Measurements from ENCODE around the gene PSEN1. TPM values are rescaled to one million over a fixed set of nuclear protein-coding genes. Genes with fewer than 3 reads are reported as not detected.

PSEN1 gene
- total and polyA plus RNA-seq, 2 donors (not counting 3 experiments of a cell fraction or from before 2014, with no cell fraction given) = 16.5 to 36.8 TPM

DNA sequence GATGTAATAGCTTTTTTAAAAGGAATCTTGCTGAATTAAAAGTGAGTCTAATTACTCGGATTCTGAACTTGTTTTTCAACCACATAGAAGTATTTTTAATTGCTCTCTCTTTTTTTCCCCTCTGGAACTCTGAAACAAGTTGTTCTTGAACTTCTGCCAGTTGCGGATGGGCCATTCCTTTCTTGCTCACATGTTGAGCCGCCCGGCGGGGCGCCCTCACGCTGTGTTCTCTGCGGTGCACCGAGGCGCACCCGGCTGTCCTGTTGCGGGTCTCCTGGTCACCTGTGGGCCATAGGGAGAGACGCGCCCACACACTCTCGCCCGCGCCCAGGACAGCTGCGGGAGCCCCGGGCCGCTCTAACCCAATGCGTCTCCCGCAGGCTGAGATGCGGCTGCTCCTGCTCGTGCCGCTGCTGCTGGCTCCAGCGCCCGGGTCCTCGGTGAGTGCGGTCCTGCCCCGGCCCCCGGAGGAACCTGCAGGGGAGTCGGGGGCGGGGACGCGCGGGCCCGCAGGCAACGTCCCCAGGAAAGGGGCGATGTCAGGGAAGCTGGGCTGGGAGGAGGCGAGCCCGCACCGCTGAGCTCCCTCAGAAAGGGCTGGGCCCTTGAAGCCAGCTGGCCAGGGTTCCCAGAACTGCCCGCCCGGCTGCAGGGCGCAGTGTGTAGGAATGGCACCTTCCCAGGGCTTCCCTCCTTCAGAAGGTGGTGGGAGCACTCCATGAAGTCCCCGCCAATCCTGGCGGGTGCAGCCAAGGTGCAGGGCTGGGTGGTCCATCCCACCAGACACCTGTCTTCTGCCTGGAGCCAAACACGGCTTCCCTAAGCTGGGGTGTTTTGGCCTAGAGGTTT is 103.3 kb downstream of the PSEN1 start:
- FAIRE-seq (peak; percentile 85), DNase-seq (ENCODE audit: low read depth, low spot score) (peak; percentile 61)
- no TSS peak for BruUV-seq (replicated peaks)
- Histone ChIP-seq H3K9me3 (replicated peaks; ENCODE audit: control insufficient read depth, insufficient read depth, low read length) (no peaks in the 10 kb centered on the region), H3K4me1 (ENCODE audit: control insufficient read depth, extremely low read depth, insufficient read depth, low read length) (peaks cover 21% of the 10 kb centered on the region), H3K9me1 (replicated peaks; ENCODE audit: control insufficient read depth, extremely low read depth, insufficient read depth, low read length) (no peaks in the 10 kb centered on the region), H3K4me3 (replicated peaks in 1 of 3; ENCODE audit: insufficient read depth in 1 of 3, low read depth in 1 of 3, low read length in 3 of 3) (peak overlapping the region in 2 of 3 experiments; percentile 0 to 25), H3K9ac (replicated peaks; ENCODE audit: extremely low read depth, insufficient read depth, low read length) (no peak overlapping the region), H2AFZ (ENCODE audit: low read depth, low read length) (peak overlapping the region; percentile 11), H3K79me2 (ENCODE audit: control insufficient read depth, insufficient read depth, low read length) (no peaks in the 10 kb centered on the region), H3K27ac (ENCODE audit: insufficient read depth, low read depth, low read length) (no peak overlapping the region), H3K4me2 (ENCODE audit: insufficient read depth, low read length) (peak overlapping the region; percentile 23), H3K27me3 (ENCODE audit: control insufficient read depth in 2 of 2, insufficient read depth in 2 of 2, low read length in 2 of 2) (peaks cover 5 to 6% of the 10 kb centered on the region in 2 experiments), H3K36me3 (ENCODE audit: control insufficient read depth in 2 of 2, extremely low read depth in 1 of 2, insufficient read depth in 2 of 2, low read length in 2 of 2) (no peaks in the 10 kb centered on the region), H4K20me1 (replicated peaks; ENCODE audit: control insufficient read depth, extremely low read depth, insufficient read depth, low read length) (no peaks in the 10 kb centered on the region)
- TF ChIP-seq EZH2 (IDR thresholded peaks at IDR 0.05; ENCODE audit: borderline replicate concordance, low read depth, low read length, severe bottlenecking) = peak; percentile 57
- TF ChIP-seq, protein P1, sequence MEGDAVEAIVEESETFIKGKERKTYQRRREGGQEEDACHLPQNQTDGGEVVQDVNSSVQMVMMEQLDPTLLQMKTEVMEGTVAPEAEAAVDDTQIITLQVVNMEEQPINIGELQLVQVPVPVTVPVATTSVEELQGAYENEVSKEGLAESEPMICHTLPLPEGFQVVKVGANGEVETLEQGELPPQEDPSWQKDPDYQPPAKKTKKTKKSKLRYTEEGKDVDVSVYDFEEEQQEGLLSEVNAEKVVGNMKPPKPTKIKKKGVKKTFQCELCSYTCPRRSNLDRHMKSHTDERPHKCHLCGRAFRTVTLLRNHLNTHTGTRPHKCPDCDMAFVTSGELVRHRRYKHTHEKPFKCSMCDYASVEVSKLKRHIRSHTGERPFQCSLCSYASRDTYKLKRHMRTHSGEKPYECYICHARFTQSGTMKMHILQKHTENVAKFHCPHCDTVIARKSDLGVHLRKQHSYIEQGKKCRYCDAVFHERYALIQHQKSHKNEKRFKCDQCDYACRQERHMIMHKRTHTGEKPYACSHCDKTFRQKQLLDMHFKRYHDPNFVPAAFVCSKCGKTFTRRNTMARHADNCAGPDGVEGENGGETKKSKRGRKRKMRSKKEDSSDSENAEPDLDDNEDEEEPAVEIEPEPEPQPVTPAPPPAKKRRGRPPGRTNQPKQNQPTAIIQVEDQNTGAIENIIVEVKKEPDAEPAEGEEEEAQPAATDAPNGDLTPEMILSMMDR (IDR thresholded peaks at IDR 0.05; ENCODE audit: extremely low read depth in 1 of 2, insufficient read depth in 1 of 2, low read depth in 1 of 2, low read length in 2 of 2) = peak in 1 of 2 donors; percentile 3
- TF ChIP-seq POLR2A (IDR thresholded peaks at IDR 0.05; ENCODE audit: low read depth, low read length) = no peak
- no peak for TF ChIP-seq FOS (IDR thresholded peaks at IDR 0.05; ENCODE audit: borderline replicate concordance, insufficient read depth, low read length)
- no peak for TF ChIP-seq GATA2 (IDR thresholded peaks at IDR 0.05; ENCODE audit: insufficient read depth, insufficient read length, low read depth, low read length)
- intact Hi-C loops (cut with micrococcal nuclease) = no loop called here
- ChIA-PET POLR2A (no interaction called here), CTCF (interaction anchor here (1.2 to 1.8 kb wide), 2 partner anchors 30 to 31 kb away, joined by 6 to 7 read pairs; no protein-coding TSS in a partner anchor)
- dilution Hi-C loops (cut with MboI; ENCODE audit: extremely low pct_ligation_motif_present, low sequenced_read_pairs) = no loop called here

All from endothelial cell of umbilical vein (primary cell).